Activated effector memory CD4-positive, alpha-beta T cell treated with anti-CD3 and anti-CD28 coated beads, Interleukin-2, amount 50 U/mL, for 16 hours (primary cell): ENCODE data around the gene EFEMP1.
"Not testable (repeated sequence)": the region's sequence is repeated elsewhere in the genome, so short reads cannot be mapped to it uniquely, and the experiment has no call there.

Source experiments
- DNase-seq: peaks from one replicate; pipeline ENCODE4 v3.0.0-alpha.2; 2020

EFEMP1 gene

DNA sequence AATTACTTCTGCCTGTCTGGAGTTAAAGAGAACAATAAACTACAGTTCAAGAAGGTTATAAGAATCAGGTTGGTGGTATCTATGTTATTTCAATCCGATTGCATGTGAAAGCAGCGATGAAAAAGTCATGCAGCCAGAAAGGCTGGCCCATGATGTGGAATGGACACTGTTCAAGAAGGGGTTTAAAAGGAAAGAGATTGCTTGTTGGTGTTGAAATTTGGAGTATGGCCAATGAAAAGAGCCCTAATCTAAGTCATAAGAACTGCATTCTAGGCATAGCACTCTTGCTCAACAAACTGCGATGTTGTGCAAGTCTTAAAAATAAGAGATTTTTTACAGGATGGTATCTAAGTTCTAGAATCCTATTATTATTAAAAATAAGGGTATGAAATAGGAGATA, 61.3 kb downstream of the EFEMP1 start:
- no peak for DNase-seq

GRCh38 chr2:55861733-55862132, 61.8 kb downstream of the EFEMP1 start:
- DNase-seq: no peak

GRCh38 chr2:55860832-55861231, 62.8 kb downstream of the EFEMP1 start:
- no peak for DNase-seq

- DNase-seq: no peak
These were observed 63.7 kb downstream of the EFEMP1 start for GRCh38 chr2:55859875-55860274.

GRCh38 chr2:55857766-55858165, 65.8 kb downstream of the EFEMP1 start:
- no peak for DNase-seq

DNA sequence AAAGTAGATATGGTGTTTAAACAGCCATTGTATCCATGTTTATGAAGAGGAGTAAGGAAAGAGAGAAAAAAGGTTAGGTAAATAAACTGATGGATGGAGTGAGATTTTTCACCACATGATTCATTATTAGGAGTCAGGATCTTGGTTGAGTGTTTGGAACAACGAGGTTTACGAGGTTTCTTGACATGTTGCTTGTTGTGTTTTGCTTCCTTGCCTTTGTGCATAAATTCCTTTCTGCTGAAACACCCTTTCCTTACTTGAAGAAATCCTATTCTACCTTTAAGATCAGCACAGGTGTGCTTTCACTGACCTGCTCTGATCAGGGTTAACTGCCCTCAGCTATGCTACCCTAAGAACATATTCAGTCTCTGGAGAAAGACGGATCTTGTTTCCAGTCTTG, 66.6 kb downstream of the EFEMP1 start:
- DNase-seq: no peak

DNA sequence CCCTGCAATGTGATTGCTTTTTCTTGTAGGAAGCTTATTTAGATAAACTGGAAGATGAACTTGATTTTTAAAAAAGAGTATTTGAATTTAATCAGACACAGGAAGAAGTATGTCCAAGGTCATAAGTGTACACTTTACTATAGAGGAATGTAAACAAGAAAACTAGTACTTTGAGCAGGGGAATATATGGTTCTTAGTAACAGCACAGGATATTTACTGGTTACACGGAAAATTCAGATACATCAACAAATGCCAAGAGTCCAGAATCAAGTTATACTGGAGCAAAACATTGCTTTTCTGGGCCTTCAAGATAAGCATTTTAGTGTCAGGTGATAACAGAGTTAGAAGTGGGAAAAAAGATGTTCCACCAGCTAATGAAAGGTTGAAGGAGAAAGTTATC, 75.5 kb downstream of the EFEMP1 start:
- DNase-seq: no peak

- DNase-seq: no peak
These were observed 77.2 kb downstream of the EFEMP1 start for GRCh38 chr2:55846426-55846825.

GRCh38 chr2:55844986-55845385, 78.6 kb downstream of the EFEMP1 start:
- no peak for DNase-seq

DNA sequence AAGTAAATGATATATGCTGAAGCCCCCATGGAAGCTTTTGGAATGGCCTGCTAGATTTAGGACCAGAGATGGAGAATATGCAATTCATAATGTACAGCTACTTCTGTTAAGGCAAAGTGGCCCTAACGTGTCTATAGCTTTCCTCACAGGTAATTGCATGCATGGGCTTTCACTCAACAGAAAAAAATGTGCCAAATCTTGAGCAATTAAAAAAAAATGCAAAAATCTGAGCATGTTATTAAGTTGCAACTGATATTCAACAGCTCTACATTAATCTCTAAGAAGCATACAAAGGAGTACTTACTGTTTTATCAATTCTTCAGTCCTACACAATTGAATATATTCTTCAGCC, 79.6 kb downstream of the EFEMP1 start:
- no peak for DNase-seq

GRCh38 chr2:55843096-55843993, 80.2 kb downstream of the EFEMP1 start:
- no peak for DNase-seq

GRCh38 chr2:55842046-55842445, 81.5 kb downstream of the EFEMP1 start:
- DNase-seq: no peak

DNA sequence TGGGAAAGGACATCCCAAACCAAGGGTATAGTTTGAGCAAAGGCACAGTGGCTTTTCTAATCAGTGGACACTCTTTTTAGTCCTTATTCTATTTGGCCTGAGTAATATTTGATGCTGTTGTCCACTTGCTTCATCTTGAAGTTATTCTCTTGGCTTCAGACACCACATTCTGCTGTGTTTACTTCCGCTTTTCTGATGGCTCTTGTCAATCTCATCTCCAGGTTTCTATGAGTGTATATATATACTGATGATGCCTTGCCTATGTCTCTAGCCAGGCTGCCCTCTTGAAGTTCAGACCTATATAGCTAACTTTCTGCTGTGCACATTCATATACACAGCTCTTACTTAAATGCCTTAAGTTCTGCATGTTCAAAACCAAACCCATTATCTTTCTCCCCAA, 83.1 kb downstream of the EFEMP1 start:
- DNase-seq: no peak

- no peak for DNase-seq
These were observed 84.3 kb downstream of the EFEMP1 start for GRCh38 chr2:55839182-55839819.

- no peak for DNase-seq
These were observed 84.9 kb downstream of the EFEMP1 start for GRCh38 chr2:55838653-55839052.

DNA sequence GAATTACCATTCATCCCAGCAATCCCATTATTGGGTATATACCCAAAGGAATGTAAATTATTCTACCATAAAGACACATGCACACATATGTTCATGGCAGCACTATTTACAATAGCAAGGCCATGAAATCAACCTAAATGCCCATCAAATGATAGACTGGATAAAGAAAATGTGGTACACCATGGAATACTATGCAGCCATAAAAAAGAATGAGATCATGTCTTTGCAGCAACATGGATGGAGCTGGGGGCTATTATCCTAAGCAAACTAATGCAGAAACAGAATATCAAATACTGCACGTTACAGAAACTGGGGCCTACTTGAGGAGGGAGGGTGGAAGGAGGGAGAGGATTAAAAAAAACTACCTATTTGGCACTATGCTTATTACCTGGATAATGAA, 85.5 kb downstream of the EFEMP1 start:
- DNase-seq: not testable (repeated sequence)

GRCh38 chr2:55837073-55837472, 86.5 kb downstream of the EFEMP1 start:
- DNase-seq: no peak

GRCh38 chr2:55831671-55832410, 91.7 kb downstream of the EFEMP1 start:
- not testable (repeated sequence) for DNase-seq

- DNase-seq: no peak
These were observed 95.7 kb downstream of the EFEMP1 start for GRCh38 chr2:55827855-55828254.

DNA sequence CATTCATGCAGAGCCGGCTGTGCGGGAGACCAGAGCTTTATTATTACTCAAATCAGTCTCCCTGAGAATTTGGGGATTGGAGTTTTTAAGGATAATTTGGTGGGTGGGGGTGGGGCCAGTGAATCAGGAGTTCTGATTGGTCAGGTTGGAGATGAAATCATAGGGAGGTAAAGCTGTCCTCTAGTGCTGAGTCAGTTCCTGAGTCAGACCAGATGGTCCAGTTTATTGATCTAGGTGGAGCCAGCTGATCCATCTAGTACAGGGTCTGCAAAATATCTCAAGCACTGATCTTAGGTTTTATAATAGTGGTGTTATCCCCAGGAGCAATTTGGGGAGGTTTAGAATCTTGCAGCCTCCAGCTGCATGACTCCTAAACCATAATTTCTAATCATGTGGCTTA, 96.2 kb downstream of the EFEMP1 start:
- DNase-seq: not testable (repeated sequence)

- no peak for DNase-seq
These were observed 97.3 kb downstream of the EFEMP1 start for GRCh38 chr2:55826246-55826645.

- no peak for DNase-seq
These were observed 99.0 kb downstream of the EFEMP1 start for GRCh38 chr2:55824551-55825096.
